Measurements from ENCODE around the gene BRINP2.

DNA sequence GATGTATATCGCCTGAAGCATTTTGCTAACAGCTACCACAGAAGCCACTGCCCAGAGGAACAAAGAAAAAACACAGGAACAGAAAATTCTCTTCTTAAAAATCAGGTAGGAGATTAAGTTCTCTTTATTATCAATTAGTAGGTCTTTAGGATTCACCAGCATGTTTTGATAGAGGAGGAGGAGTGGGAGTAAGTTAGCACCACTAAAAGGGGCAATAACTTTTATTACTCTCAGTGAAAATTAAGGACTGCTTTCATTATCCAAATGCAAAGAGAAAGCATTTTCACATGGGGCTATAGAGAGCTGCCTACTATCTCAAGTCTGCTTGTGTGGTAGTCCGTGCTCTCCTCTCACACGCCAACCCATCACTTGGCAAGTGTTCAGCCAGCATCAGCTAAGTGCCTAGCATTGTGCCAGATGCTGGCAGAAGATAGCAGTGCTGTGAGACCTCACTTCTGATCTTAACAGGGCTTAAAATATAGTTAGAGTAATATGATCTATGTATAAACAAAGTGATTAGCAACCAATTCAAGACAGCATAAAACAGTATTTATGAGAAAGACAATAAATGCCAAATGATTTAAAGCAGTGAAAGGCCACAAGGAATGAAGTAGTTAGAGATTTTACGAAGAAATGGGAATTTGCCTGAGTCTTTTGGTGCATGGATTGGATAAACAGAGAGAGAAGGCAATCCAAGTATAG is 46.0 kb upstream of the BRINP2 start:
- TF ChIP-seq, protein P1, sequence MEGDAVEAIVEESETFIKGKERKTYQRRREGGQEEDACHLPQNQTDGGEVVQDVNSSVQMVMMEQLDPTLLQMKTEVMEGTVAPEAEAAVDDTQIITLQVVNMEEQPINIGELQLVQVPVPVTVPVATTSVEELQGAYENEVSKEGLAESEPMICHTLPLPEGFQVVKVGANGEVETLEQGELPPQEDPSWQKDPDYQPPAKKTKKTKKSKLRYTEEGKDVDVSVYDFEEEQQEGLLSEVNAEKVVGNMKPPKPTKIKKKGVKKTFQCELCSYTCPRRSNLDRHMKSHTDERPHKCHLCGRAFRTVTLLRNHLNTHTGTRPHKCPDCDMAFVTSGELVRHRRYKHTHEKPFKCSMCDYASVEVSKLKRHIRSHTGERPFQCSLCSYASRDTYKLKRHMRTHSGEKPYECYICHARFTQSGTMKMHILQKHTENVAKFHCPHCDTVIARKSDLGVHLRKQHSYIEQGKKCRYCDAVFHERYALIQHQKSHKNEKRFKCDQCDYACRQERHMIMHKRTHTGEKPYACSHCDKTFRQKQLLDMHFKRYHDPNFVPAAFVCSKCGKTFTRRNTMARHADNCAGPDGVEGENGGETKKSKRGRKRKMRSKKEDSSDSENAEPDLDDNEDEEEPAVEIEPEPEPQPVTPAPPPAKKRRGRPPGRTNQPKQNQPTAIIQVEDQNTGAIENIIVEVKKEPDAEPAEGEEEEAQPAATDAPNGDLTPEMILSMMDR (IDR thresholded peaks at IDR 0.05) = no peak
- no peak for TF ChIP-seq ZFX (IDR thresholded peaks at IDR 0.05; ENCODE audit: borderline replicate concordance)

Data from 22Rv1 (cell line).